Cortex of kidney (tissue), 1 donor: ENCODE results near the gene SLC35E3.
"Not testable (repeated sequence)": the region's sequence is repeated elsewhere in the genome, so short reads cannot be mapped to it uniquely, and the experiment has no call there.

ENCODE experiments used
- DNase-seq: peaks from one replicate; lab custom pipeline; 2025; lab: John Stamatoyannopoulos, UW

The SLC35E3 gene

GRCh38 chr12:68814490-68815231 lies 68.7 kb downstream of the SLC35E3 start:
- no peak for DNase-seq

GRCh38 chr12:68815232-68815927 lies 69.4 kb downstream of the SLC35E3 start:
- no peak for DNase-seq

GRCh38 chr12:68815928-68816800 lies 70.2 kb downstream of the SLC35E3 start:
- no peak for DNase-seq

- DNase-seq = not testable (repeated sequence)
Observed at GRCh38 chr12:68819481-68819880, 73.5 kb downstream of the SLC35E3 start.

GRCh38 chr12:68821357-68822188 lies 75.6 kb downstream of the SLC35E3 start:
- DNase-seq = no peak

GRCh38 chr12:68823696-68824095 lies 77.7 kb downstream of the SLC35E3 start:
- DNase-seq = no peak

GRCh38 chr12:68824131-68824530 lies 78.2 kb downstream of the SLC35E3 start:
- no peak for DNase-seq

- DNase-seq = no peak
Observed at GRCh38 chr12:68824597-68825250, 78.7 kb downstream of the SLC35E3 start.

- DNase-seq = no peak
Observed at GRCh38 chr12:68825569-68826217, 79.7 kb downstream of the SLC35E3 start.

- no peak for DNase-seq
Observed at GRCh38 chr12:68827895-68828671, 82.1 kb downstream of the SLC35E3 start.

GRCh38 chr12:68828672-68829068 lies 82.7 kb downstream of the SLC35E3 start:
- no peak for DNase-seq
